NCI-H2227 treated with DMSO at 0.1 percent for 48 hours (cell line): Measurements from ENCODE around the gene MCM9.

Experiments used
- DNase-seq: peaks from one replicate; lab custom pipeline; 2025; lab: John Stamatoyannopoulos, UW

Gene MCM9

DNA sequence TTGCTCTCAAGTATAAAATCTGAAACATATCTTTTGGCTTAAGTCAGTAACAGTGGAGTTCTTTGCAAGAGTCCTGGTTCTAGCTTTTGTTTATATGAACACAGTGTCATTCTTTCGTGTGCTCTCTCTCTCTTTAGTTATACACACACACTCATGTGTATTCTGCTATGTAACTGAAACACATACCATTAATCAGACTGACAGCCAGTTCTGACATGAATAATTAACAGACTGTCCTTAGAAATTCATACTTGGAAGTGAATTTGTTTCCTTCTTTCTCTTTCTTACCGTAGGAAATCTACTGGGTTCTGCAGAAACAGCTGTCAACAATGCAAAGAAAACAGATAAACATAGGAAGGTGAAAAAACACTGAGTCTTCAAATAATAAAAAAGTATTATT, 2.5 kb downstream of the MCM9 start:
- DNase-seq: no peak

DNA sequence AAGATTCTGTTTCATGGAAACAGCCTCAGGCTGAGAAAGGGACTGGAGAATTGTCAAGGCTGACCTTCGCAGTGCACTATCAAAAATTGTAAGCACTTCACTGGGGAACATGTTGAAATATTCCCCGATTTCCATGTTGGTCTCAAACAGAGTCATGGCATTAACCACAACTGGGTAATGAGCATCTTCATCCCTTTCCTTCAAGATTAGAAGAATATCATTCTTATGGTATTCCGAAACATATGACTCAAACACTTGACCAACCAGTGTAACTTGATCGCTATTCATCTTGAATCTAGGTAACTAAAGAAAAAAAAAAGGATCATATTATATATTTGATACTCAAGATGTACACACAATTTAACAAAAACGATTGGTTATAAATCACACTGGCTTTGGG, 3.5 kb downstream of the MCM9 start:
- DNase-seq: no peak

DNA sequence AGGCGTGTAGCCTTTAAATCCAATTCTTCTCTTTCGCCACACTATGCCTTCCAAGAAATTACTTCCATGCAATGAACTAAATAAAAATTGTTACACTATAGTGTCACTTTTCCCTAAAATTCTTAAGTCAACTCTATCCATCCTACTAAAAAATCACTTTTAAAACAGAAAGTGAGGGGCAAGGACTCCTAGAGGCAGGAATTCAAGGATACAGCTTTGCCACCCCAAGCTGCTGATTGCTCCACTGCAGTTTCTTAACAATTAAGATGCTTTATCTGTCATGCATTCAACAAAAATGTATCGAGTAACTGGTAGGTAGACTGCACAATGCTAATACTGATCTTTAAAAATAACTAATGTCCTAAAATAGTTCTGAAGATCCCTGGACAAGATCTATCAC, 4.3 kb downstream of the MCM9 start:
- DNase-seq: no peak

DNA sequence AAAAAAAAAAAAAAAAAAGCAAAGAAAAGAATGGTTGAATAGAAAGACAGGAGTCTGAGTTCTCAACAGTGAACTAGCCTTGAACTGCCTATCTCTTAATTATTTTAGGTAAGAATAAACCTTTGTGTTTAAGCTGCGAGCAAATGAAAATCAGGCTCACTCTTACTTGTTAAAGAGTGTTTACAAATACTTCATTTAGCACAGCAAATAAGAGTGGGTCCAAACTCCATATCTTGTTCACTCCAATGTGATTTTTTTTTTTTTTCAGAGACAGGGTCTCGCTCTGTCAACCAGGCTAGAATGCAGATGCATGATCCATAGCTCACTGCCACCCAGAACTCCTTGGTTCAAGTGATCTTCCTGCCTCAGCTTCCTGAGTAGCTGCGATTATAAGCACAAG, 11.9 kb downstream of the MCM9 start:
- DNase-seq: no peak

DNA sequence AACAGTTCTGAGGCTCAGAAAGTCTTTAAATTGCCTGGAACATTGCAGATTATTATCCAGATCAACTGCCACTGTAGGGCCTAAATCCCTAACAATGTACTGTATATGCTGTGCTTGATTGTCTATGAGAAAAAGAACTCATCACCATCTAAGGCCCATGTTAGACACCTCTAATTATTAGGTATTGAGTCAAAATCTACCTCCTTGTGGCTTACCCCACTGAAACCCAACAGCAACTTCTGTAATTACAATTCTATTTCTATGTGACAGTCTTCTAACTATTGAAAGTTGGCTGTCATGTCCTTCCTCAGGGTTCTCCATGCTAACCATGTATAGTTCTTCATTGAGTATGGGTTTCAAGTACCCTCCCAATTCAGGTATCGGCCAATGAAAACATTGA, 13.9 kb downstream of the MCM9 start:
- no peak for DNase-seq

DNA sequence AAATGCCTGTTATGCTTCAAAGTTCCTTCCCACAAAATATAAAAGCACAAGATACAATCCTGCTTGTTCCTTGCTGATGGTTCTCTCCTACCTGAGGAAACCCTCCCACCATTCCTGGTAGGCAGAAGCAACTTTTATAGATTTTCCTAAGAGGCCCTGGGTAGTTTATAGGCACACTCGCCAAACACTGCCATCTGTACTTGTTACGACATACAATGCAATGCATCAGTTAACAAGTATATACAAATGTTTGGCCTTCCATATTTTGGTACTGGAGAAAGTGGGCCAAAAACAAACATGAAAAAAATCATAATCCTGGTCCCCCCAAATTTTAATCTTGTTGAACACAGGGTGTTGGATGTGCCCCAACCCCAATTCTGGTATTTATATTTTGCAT, 16.6 kb downstream of the MCM9 start:
- no peak for DNase-seq

DNA sequence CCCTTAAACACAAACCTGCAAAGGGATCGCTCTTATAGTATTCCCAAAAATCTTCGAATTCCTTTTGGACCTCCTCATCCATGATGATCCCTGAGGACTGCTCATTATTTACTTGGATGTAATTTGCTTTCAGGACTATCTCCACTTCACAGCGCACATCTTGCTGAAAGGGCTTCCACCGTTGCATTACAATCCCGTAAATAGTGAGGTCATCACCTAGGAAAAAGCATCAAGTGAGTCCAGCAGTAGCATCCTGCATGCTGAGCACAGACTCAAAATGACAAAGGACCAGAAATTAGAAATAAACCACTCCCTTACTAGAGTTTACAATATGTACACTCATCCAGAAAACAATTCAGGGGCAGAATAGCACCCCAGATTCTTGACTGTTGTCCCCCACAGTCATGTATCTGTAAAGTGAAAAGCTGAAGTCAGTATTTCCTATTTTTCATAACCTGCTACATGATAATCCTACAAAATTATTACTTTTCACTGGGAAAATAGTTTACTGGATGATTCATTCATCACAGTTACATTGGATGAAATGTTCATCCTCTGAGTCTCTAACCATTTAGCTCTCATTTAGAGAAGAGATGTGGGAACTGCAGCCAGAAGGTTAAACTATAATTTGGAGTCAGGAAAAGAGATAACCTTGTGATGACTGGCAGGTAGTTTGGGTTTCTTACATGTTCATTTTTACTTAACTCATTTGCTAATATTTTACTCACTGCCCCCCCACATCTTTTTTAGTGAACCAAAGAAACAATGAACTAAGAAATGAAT, 17.2 kb downstream of the MCM9 start:
- DNase-seq: peak; percentile 60

DNA sequence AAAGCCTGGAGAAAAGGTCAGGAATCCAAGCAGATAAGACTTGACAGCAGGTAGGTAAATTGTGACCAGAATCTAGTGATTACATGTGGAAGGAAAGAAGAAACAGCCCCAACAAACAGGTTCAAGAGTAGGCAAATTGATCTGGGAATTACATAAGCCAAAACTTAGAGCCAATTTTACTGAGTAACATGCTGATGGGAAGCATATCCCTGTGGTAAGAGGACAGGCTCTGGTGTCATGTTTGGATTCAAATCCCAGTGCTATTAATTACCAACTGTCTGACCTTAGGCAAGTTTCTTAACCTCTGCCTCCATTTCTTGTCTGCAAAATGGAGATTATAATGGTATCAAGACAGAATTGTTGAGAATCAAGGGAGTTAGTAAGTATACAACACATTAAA, 20.4 kb downstream of the MCM9 start:
- no peak for DNase-seq

DNA sequence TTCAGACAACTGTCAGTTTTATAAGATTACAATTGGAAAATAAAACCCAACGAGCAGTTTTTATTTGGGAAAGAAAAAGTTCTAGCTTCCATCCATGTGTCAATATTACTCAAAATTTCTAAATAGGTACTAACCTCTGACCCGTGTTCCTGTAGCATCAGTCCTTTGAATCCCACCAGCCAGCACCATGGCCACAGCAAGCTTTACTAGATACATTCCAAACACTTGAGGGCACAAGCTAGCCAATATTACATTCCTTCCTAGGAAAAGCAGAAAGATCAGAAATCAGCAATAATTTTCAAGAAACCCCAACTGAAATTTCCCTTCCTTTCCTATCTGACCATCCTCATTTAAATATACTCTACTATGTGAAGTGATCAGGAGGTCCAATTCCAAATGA, 21.8 kb downstream of the MCM9 start:
- no peak for DNase-seq

DNA sequence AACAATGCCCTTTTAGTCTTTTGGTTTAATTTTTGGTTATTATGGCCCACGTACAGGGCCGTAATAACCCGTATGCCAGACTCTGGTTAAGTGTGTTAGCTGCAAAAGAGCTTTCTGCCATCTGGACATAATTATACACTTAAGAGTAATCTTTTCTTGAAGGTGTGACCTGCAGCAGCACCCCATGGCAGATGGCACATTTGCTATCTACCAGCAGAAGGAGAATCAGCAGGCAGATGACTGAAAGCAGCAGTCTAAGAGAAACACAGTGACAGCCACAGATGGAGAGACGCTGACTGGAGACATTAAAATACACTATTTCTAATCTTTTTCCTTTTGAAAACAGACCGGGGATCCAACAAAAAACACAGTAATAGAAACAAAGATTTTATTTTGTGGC, 22.3 kb downstream of the MCM9 start:
- DNase-seq: peak; percentile 78

DNA sequence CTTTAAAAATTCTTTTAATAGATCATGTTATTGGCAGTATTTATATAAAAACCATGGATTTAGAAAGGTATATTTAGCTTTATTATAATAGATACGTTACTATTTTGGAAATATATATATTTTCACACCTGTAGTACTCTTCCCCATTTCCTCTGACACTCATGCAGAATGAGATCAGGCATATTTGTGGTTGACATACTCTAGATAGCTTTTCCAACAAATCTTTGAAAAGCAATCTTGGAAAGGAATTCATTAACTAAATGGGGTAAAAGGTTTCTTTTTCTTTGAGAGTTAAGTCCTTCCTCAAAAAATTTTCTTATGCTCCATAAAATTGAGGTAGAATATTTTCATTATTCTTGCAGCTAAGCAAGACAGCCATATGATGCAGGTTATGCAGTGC, 26.5 kb downstream of the MCM9 start:
- no peak for DNase-seq

DNA sequence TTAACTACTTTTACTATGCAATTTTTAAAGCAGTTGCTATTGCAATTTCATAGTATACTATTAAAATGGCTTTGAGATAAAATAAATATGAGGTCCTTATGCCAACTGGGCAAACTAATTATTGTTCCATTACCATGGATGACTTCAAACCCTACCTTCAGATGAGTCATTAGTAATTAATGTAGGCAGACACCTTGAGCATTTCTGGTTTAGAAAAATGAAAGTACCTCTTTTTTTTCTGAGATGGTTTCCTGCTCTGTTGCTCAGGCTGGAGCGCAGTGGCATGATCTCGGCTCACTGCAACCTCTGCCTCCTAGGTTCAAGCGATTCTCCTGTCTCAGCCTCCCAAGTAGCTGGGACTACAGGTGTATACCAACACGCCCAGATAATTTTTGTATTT, 29.1 kb downstream of the MCM9 start:
- DNase-seq: no peak

DNA sequence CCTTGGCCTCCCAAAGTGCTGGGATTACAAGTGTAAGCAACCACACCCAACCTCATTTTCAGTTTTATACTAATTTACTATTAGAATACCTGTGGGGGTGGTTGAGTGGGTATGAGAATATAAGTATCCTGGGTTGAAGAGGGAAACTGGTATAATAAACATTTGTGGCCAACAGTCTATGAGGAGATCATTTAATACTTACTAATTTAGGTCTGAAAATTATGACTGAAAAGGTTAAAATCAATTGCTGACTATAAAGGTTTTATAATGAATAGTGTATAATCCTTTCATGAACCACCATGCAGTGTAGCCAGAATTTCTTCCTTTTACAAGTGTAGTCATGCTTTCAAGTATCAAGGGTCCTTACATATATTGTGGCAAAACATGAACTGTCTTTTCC, 29.9 kb downstream of the MCM9 start:
- no peak for DNase-seq

DNA sequence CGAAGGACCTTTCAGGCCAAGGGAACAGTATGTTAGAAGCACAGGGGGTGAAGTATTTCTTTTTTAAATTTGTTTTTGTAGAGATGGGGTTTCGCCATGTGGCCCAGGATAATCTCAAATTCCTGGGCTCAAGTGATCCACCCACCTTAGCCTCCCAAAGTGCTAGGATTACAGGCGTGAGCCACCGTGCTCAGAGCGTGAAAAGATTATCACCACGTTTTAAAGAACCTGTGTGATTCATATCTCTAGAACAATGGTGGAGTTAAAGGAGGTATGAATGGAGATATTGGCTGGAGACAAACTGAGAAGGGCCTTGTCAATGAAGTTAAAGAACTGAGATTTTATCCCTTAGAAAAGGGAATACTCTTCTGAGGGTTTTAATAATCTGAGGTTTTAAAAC, 31.3 kb downstream of the MCM9 start:
- DNase-seq: no peak

DNA sequence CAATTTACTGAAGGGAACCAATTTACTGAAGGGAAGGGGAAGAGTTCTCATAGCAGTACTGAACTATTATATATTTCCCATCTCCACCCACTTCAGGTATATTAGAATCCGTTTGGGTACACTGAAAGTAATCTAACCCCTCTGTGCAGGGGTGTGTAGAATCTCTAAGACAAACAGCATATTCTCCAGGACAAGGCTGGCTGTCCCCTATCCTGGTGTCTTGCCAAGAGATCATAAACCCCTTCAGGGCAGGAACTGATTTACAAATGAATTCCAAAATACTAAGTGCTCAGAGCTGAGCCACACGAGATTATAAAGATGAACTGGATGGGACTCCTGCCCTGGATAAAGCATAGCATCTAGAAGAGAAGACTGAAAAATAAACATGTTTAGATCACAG, 31.8 kb downstream of the MCM9 start:
- no peak for DNase-seq

DNA sequence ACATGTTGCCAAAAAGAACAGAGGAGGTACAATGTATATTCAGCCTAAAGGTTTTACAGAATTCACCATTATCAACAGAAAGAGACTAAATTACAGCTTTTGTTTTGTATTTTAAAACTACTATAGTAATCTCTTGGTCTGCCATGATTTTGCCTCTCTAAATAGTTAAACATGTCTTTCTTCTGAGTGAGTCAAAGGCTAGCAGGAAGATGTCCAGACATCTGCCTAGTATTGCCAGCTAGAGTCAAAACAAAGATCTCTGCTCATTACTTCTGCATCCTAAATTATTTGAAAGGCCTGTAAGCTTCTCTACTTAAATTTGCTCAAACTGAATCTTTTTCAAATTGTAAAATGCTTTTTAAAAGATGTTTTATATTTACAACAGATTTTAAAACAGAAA, 32.2 kb downstream of the MCM9 start:
- no peak for DNase-seq

DNA sequence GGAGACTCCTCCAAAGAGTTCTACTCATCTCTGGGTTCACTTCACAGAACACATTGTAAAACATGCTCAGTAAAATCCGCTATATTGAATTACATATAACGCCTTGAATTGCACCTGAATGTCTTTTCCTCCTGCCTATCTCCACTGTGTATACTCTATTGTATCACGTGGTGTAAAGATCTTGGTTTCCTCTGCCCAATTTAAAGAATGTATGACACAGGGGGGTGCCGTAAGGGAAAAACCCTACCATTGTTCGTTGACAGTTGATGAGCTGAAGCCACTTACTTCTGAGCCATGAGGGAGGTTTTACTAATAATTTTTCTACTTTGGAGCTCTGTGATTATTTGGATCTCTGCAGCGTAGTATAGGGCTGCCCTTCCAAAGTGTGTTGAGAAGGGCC, 35.0 kb downstream of the MCM9 start:
- DNase-seq: no peak

DNA sequence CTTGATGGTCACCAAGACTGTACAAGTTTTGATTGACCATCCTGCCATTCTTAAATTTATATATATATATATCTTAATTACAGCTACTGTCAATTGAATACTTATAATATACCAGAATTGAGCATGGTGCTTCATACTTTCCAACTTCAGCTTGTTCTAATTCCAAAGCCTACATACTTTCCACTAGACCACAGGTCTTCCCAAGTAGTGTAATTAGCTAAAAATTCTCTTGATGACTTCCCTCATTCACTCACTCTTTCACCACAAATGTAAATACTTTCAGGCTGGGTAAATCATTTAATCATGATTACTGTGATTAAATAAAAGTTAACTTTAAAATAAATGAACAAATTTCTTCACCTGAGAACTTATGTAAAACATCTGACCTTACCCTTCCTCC, 37.6 kb downstream of the MCM9 start:
- DNase-seq: no peak

DNA sequence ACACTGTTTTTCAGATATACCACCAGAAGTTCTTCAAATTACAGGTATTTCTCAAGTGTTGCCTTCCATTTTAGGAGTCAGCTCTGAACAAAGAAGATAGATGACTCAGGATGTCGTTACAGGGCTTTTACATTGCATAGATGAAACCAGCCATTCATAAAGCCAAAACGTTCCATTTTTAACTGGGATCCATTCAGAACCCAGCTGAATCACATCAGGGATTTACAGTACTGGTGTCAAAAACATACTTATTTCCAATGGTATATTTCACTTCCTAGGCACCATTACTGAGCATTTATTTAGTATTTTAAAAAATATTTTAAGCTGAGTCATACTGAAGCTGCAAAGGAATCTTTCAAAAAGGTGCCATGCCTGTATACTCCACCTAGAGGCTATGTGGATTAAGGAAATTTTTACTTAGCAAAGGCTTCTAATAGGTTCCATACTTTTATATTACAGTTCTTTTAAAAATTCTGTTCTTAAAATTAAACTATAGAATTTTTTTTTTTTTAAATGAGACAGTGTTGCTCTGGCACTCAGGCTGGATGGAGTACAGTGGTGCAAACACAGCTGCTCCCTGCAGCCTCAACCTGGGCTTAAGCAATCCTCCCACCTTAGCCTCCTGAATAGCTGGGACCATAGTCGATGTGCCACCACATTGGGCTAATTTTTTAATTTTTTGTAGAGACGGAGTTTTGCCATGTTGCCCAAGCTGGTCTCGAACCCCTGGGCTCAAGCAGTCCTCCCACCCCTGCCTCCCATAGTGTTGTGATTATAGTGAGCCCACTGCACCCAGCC, 38.4 kb downstream of the MCM9 start:
- peak; percentile 29 for DNase-seq

DNA sequence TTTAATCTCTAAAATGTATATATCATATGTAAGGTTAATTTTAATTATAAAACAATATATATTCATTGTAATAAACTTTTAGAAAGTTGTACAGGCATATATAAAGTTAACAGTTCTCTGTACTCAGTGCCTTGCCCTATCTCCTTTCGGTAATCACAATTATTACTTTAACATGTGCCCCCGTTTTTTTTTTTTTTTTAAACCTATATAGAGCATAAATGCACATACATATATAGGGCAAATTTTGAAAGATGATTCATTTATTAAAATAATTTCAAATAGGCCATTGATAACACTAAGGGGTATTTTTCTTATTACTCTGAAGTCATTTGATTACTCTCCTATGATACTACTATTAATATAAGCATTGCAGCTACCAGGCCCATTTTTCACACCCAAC, 39.1 kb downstream of the MCM9 start:
- no peak for DNase-seq

DNA sequence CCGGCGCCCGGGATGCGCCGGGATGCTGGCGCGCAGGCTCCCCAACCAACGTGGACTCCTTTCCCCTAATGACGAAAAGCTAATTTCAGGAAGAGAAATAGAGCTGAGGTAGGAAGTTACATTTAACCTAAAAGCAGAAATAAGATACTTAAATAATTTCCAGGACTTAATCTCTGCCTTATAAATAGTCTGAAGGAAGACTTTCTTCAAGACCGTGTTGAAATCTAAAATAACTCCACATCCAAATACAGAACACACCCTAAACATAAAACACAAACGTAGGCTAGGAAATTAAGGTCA, 39.7 kb downstream of the MCM9 start:
- no peak for DNase-seq

DNA sequence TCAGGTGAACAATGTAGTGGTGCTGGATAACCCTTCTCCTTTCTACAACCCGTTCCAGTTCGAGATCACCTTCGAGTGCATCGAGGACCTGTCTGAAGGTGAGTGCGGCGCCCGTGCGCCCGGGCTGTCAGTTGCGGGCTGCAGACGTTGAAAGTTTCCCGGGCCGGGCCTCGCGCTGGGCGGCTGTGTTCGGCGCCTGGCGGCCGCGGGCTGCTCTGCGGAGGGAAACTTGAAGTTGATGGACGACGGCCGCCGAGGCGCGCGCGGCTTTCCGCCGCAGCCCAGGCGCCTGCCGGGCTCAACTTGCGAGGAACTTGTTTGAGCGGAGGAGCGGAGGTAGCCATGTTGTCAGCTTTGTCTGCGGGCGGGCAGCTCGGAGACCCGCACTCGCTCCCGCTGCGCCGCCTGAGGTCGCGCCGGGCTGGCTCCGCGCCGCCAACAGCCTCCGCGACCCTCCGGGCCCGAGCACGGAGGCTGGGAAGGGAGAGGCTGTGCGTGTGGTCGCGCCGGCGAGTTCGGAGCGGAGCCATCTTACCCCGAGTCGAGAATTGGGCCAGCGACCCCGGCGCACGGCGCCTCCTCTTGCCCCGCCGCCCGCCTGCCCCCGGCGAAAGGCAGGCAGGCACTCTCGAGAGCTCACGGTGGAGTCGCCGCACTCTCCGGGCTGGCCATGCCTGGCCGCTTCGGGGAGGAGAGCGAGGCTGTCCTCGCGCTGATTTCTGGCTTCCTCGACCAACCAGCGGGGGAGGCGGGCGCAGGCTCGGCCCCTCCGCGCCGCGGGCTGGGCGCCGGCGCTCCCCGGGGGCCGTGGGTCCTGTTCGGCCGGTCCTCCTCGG, 40.3 kb downstream of the MCM9 start:
- DNase-seq: no peak

DNA sequence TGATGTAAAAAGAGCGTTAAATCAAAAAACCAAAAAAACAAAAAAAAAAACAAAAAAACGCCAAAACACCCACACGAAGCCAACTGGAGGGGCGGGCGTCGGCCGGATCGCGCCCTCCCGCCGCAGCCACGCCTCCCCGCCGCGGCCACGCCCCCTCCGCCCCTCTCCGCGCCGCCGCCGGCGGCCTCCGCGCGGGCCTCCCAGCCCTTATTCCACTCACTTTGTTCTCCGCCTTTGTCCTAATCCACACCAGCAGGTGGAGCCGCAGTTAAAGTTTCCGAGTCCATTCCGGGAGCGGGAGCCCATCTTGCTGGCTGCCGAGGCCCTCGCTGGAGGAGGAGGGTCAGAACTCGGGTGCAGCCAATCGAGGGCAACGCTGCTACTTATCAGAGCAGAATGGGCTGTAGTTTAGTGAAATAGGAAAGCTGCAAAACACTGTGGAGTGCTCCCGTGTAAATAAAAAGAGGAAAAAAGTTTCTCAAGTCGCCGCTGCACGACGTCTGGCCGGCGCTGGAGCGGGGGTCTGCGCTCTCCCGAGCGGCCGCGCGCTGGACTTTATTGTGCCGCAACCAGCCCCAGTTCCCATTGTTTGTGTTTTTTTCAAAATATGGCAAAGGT, 41.0 kb downstream of the MCM9 start, which contains the start of gene ASF1A:
Gene ASF1A (plus strand): TSS at position 346 of the 618 bp plus-strand sequence. CDS start 262 bp downstream, at position 608.
- peak; percentile 93 for DNase-seq
